ENCODE measurements around the gene TOGARAM2.

TOGARAM2 gene

DNA sequence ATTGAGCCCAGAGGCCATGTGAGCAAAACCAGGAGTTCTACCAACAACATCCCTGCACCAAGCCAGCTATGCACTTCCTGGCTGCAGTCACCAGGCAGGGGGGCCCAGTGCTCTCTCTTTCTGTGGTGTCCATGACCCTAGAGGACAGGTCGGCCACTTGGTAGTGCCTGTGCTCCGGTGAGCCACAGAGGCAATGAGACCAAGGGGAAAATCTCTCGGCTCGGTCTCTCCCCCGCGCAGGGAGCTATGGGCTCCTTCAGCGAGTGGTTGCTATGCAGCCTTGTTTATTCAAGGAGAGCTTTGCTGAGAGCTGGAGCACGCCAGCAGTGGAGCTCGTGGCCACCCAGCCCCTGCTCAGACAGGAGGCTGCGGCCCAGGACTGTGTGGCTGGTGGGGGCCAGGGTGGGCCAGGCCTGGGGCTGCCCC is at the start of gene TOGARAM2:
TOGARAM2 (plus strand) TSS at position 283 of the 426 bp plus-strand sequence. CDS start 13,537 bp downstream, outside the sequence.
- no peak for DNase-seq

DNA sequence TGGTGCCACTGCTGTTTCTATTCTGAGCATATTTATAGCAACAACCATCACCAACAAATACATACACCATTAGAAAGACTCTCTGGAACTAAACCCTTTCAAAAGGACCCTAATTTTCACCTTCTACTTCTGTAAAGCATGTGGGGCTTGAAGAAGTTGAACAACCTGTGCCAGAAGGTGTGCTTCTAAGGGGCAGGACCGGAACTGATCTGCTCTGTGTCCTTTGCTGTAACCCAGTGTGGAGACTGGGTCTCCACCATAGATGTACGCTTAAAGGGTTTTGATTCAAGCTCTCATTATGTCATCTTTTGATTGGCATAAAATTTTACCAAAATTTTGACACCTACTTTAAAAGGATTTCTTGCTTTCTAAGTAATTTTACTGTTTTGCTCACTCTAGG is 46.3 kb upstream of the TOGARAM2 start:
- no peak for DNase-seq

DNA sequence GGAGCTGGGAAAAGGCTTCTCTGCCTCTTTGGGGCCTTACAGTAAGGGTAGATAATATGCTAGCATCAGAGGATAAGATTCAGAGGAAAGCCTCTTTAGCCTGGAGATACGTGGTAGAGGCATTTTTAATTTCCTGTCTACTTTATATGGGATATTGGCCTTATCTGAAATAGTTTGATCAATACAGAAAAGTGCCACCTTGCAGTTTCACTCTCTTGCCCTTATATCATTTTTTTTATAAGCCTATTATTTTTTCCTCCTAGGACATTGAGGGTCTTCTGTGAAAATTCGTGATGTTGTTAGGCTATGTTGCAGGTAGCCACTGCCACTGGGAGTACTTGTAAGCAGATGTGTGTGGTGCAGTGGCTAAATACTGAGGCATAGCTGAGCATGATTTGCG is 40.1 kb upstream of the TOGARAM2 start:
- no peak for DNase-seq

DNA sequence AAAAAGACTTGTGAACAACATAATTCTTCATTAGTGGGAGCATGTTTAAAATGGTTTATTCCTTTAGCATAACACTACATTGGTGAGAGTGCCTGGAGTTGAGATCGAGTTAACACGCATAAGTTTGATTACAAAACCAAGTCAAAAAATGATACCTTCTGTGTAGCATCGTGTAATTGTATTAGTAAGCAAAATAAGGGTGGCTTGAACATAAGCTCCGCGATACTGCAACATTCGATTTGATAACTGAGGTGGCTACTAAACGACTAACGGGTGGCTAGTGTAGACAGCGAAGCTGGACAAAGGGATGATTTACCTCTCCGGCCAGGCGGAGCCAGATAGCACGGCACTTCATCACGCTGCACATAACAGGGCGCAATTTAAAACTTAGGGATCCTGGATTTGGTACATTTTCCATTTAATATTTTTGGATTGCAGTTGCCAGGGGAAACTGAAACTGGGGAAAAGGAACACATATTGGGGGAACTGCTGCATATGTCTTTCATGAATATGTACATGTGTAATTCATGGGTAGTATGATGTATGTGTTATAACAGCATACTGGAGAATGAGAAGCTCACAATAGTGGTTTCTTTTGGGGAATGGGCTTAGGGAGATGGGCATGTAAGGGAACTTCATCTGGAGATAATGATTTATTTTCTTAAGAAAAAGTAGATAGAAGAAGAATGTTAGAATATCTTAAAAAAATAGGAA is 36.4 kb upstream of the TOGARAM2 start:
- no peak for DNase-seq

DNA sequence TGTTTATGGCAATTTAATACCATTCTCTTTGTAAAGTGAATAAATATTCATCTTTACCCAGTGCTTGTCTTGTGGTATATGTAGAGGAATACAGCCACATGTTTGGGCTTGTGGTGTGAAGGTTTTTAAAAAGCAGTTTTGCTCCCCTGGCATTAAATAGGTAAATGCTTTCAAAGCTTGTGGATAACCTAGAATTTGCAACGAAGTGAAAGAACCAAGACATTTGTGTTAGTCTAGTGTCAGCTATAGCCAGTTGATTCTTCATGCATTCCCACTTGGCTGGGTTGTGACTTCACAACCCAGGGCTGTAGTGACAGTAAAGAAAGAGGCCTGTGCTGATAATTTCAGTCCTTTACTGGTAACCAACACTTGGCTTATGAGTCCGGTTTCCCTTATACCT is 32.9 kb upstream of the TOGARAM2 start:
- no peak for DNase-seq

DNA sequence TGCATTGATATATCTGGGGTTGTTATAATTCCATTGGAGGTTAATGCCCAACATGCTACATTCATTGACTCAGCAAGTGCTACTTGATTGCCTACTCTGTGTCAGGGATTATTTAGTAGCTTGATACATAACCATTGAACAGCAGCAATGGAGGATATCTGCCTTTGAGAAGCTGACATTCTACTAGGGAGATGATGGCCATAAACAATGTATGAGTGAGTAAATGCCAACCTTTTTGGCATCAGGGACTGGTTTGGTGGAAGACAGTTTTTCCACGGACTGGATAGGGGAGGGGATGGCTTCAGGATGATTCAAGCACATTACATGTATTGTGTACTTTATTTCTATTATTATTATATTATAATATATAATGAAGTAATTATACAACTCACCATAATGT is 31.9 kb upstream of the TOGARAM2 start:
- DNase-seq = no peak

DNA sequence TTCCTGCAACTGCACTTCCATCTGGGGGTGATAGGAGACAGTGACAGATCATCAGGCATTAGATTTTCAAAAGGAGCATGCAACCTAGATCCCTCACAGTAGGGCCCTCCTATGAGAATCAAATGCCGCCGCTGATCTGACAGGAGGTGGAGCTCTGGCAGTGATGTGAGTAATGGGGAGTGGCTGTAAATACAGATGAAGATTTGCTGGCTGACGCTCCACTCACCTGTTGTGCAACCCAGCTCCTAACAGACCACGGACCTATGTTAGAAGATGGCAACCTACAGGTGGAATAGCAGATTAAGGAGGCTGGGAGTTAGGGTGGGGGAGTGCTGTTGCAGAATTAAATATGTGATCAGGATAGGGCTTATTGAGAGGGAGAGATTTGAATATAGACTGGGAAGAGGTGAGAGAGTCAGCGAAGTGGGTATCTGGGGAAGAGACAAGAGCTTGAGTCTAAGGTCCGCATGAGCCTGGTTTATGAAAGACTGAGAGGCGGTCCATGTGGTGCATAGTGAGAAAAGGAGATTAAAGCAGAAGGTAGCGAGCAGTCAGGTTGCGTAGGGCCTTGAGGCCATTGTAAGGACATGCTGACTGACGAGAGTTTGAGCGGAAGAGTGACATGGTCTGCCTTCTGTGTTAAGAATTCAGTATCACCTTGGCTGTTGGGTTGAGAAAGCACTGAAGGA is 31.3 kb upstream of the TOGARAM2 start:
- no peak for DNase-seq

DNA sequence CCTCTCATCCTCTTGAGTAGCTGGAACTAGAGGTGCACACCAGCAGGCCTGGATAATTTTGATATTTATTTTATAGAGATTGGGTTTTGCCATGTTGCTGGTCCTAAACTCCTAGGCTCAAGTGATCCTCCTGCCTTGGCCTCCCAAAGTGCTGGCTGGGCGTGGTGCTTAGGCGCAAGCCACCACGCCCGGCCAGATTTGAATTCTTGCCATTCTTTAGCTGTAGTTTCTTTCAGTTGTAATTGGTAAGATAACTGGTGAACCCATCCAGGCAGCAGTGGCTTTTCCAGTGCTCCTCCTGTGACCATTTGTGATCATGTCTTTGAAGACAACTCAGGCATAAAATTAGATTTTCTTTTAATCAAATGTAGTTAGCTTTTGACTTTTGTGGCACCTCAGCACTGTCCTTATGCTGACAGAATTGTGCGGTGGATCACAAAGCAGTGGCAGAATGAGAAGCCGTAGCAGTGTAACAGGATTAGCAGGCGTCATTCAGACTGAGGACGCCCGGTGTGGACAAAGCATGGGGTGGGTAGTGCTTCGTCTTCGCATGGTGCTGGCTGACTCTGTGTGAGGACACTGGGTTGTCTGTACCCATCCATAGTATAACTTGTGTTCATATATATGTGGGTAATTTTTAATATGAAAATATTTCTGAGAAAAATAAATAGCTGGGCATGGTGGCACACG is 30.0 kb upstream of the TOGARAM2 start:
- no peak for DNase-seq

DNA sequence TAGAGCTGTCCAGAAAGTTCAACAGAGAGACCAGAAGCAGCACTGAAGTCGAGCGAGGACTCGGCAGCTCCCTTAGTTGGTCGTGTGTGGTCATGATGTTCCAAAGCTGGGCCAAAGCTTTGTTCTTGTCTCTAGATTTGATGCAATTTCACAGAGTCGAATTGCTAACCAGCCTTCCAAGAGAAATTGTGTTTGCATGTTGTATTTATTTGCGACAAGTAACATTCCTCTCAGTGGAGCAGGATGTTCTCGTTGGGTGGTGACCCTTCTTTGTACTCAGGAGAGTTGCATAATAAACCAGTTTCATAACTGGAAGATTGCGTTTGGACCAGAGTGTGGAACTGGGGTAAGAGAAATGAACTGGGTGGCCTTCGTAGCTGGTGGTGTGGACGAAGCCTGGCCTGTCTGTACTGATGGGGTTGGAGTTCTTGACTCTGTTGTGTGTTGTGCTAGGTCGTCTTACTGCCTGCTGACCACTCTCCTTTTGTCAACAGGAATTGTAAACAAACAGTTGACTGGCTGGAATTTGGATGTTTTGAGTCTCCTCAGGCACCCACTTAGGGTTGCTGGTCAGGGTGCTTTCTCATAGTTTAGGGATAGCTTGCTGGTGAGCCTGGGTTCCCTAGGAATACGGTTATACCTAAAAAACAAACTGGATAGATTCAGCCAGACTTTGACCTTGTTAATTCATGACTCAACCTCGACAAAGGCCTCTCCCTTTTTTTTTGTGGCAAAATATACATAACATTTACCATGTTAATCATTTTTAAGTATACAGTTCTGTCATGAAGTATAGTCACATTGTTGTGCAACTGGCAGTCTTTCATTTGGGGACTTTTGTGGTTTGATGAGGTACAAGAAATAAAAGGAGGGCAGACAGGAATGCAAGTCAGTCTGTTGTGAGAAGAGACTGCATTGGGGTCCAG is 28.9 kb upstream of the TOGARAM2 start:
- peak; percentile 59 to 60 for DNase-seq

DNA sequence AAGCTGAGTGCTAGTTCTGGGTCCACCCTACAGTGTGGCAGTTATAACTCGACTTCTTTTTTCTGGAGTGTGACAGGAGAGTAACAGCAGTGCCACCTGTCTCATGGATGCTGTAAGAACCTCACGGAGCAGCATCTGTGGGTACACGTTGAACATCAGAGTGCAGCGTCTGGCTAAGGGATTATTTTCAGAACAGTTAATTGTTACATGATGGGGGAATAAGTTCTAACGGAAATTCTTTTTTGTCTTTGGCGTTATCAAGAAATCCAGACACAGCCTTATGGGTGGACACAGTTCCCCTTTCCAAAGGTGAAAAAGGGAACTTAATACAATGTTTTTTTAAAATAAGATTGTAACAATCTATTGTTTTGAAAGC is 28.3 kb upstream of the TOGARAM2 start:
- DNase-seq = peak; percentile 60 to 68

DNA sequence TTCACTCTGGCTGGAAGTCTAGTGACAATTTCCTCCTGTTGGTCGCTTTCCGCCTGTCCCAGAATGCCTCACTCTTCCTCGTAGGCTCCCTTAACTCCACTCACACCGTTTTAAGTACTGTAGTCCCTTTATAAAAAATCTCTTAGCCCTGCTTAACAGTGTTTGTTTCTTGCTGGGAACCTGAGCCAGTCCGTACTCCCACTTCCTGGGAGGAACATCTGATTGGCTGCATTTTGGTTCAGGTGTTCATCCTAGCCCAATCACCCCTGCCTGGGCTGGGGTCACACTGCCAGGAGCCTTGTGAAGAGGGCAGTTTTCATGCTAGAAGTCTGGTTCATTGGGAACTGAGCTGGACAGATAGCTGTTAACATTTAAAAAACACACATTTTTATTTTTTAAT is 25.6 kb upstream of the TOGARAM2 start:
- no peak for DNase-seq

DNA sequence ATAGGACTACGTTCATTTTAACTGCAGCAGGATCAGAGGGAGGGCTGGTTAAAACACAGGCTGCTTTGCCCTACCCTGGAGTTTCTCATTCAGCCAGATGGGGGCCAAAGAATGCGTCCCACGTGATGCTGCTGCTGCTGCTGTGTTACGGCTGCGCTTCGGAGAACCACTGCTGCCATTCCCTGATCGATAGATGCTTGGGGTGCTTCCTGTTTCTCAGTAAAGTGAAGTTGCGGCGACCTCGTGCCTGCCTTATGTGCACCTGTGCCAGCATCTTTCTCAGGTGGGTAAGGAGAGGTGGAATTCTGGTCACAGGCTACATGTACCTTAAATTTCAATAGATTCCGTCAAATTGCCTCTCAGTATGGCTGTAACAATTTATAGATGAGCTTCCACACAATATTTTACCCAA is 24.7 kb upstream of the TOGARAM2 start:
- DNase-seq = no peak

DNA sequence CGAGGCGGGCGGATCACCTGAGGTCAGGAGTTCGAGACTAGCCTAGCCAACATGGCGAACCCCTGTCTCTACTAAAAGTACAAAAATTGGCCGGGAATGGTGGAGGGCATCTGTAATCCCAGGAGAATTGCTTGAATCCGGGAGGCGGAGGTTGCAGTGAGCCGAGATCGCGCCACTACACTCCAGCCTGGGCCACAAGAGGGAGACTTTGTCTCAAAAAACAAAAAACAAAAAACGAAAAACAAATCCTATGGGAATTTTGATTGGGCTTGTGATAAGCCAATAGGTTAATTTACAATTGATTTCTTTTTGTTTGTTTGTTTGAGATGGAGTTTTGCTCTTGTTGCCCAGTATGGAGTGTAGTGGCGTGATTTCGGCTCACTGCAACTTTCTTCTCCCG is 24.2 kb upstream of the TOGARAM2 start:
- DNase-seq = no peak

DNA sequence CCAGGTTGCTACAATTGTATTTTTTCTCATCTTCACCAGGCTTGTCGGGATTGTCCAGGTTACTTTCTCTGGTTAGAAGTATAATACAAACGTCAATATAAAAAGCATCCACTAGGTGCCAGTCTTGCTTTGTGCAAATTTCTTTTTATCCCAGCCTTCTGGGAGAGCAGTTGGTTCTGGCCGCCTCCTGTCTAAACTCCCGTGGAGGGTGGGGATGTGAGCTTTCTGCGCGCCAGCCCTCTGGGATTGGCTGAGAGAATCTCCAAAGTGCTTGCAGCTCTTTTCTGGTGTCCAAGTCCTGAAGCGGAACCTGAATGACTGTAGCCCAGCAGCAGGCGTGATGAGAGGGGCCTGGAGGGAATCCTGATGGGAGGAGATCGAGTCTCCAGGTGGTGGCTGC is 22.4 kb upstream of the TOGARAM2 start:
- peak; percentile 73 to 82 for DNase-seq

DNA sequence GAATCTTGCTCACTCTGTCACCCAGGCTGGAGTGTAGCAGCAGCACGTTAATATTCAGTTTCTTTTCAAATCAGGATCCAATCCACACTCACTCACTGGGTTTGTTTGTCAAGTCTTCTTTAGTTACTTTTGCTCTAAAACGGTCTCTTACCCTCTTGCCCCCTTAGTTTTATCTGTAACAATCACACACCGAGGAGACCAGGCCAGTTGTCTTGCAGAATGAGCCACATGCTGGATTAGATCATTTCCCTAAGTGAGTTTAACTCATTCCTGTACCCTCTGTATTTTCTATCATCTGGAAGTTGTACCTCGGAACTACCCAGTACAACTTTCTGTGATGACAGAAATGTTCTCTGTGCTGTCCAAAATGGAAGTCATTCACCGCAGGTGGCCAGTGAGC is 20.7 kb upstream of the TOGARAM2 start:
- no peak for DNase-seq

DNA sequence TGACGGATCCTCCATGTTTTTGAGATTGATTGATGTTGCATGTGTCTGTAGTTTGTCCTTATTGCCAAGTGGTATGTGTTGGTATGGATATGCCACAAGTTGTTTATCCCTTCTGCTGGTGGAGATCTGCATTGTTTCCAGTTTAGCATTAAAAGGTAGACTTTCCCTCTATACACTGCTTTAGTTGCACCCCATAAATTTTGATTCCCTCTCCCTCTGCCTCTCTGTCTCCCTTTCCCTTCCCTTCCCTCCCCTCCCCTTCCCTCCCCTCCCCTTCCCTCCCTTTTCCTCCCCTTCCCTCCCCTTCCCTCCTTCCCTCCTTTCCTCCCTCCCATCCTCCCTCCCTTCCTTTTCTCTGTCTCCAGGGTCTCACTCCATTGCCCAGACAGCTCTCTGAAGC is 18.6 kb upstream of the TOGARAM2 start:
- no peak for DNase-seq

DNA sequence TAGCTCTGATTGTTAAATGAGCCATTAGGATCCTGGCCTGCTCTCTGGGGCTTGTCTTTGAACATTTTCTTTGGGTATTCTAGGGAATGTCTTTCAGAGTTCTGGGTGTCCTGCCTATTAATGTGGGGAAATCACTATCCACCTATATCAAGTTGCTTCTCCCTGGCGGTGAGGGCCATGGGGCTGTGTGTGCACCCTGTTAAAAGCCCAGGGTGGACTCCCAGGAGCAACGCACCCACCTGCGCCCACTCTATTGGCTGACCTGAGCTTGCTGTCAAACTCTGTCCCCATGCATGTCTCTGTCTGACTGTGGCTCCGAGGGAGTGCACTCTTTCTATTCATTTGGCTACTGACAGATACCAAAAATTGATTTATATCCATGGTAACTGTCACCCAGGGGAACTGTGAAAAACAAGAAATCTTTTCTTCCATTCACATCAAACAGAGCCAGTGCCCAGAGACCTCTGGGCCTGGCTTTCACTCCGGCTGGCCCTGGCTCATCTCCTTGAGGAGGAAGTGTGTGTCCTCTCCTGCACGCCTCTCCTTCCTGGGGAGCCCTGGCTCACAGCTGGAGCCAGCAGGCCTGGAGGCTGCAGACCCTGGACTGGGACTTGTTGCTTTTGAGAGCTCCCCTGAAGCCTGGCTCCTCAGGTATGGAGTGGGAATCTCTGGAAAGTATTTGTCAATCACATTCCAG is 10.5 kb upstream of the TOGARAM2 start:
- DNase-seq = no peak

DNA sequence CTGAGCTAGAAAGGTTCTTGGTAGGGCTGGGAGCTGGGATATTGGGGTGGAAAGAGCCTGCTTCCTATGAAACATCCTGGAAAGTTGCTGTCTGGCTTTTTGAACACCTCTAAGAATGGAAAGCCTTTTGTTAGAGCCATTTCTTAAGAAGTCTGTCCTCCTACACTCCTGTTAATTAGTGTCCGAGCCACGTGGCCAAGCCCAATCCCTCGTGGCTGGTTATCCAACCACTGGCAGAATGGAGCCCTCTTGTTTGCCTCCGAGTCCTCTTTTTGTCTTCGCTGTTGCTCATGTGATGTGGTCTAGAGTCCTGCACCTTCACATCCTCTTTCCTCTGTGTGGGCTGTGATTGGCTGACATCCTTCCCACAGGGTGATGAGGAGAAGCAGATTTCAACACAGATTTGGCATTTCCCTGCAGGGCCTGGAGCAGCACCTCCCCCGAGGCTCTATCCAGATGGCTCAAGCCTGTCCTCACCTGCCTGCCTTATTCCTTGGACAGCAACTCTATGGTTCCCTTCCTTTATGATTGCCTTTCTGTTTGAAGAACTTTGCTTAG is 8.2 kb upstream of the TOGARAM2 start:
- no peak for DNase-seq

DNA sequence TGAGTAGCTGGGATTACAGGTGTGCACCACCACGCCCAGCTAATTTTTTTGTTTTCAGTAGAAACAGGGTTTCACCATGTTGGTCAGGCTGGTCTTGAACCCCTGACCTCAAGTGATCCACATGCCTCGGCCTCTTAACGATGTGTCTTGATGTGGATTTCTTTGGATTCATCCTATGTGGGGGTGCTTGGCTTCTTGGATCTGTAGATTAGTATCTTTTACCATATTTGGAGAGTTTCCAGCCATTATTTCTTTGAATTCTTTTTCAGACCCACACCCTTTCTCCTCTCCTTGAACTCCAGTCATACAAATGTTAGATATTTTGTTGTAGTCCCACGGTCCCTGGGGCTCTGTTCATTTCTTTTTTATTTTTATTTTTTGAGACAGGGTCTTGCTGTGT is 6.8 kb upstream of the TOGARAM2 start:
- no peak for DNase-seq

DNA sequence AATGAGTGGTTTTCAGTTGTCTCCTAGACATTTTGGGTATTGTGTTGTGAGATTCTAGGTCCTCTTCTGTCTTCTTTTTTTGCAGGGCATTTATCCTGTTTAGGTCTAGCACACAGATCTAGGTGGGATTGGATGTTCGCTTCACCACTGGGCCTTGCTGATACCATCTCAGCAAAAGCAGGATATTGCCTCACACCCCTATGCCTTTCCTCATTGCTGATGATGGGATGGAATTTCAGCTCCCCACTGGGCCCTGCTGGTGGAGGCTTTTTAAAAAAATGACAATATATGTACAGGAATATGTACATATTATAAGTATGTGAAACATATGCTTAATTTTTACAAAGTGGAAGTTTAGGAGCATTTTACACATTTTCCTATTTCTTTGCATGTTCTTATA is 5.4 kb upstream of the TOGARAM2 start:
- DNase-seq = peak in 1 of 2 experiments; percentile 24

DNA sequence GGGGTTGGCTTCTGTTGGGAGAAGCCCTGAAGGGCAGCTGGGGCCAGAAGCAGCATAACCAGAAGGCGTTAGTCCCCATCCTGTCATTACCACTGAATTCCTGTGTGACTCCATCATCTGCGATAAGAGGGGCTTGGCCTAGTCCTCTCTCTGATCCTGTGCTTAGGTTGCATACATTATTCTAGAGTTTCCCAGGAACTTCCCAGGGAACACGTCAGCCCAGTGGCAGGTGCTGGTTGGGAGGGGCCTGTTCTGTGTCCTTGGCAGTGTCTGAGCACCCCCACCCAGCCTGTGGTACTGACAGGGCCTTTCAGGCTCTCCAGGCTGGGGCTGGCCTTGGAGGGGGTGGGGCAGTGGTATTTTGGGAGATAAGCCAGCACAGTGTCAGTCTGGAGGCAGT is 4.5 kb upstream of the TOGARAM2 start:
- no peak for DNase-seq
